ENCODE measurements around the gene TMEM62.

Gene TMEM62

GRCh38 chr15:43209059-43209824 is 75.9 kb downstream of the TMEM62 start:
- H3K27me3 ChIP-seq (ENCODE audit: control insufficient read depth, insufficient read depth, low read length): no peaks in the 10 kb centered on the region; the same call in 1 of the 2 replicates
- no peak overlapping the region for H3K4me3 ChIP-seq (ENCODE audit: low read depth, low read length)
- no peak overlapping the region for H3K27ac ChIP-seq (ENCODE audit: low read depth, low read length)
- no peaks in the 10 kb centered on the region for H3K9me3 ChIP-seq (ENCODE audit: control insufficient read depth, insufficient read depth, low read length)
- no peaks in the 10 kb centered on the region; the same call in 1 of the 2 replicates for H3K4me1 ChIP-seq (ENCODE audit: control insufficient read depth, insufficient read depth, low read length)
- H3K9ac ChIP-seq (ENCODE audit: low read depth, low read length): no peak overlapping the region
- no peaks in the 10 kb centered on the region for H3K36me3 ChIP-seq (ENCODE audit: control insufficient read depth, insufficient read depth, low read length)

GRCh38 chr15:43210172-43210745 is 76.9 kb downstream of the TMEM62 start:
- Histone ChIP-seq H3K27me3 (ENCODE audit: control insufficient read depth, insufficient read depth, low read length) (no peaks in the 10 kb centered on the region; the same call in 1 of the 2 replicates), H3K27ac (ENCODE audit: low read depth, low read length) (no peak overlapping the region), H3K9me3 (ENCODE audit: control insufficient read depth, insufficient read depth, low read length) (no peaks in the 10 kb centered on the region), H3K36me3 (ENCODE audit: control insufficient read depth, insufficient read depth, low read length) (no peaks in the 10 kb centered on the region), H3K9ac (ENCODE audit: low read depth, low read length) (no peak overlapping the region), H3K4me1 (ENCODE audit: control insufficient read depth, insufficient read depth, low read length) (no peaks in the 10 kb centered on the region; the same call in 1 of the 2 replicates), H3K4me3 (ENCODE audit: low read depth, low read length) (no peak overlapping the region)

GRCh38 chr15:43210807-43211206 is 77.4 kb downstream of the TMEM62 start:
- Histone ChIP-seq H3K9ac (ENCODE audit: low read depth, low read length) (no peak overlapping the region), H3K9me3 (ENCODE audit: control insufficient read depth, insufficient read depth, low read length) (no peaks in the 10 kb centered on the region), H3K36me3 (ENCODE audit: control insufficient read depth, insufficient read depth, low read length) (no peaks in the 10 kb centered on the region), H3K27ac (ENCODE audit: low read depth, low read length) (no peak overlapping the region), H3K27me3 (ENCODE audit: control insufficient read depth, insufficient read depth, low read length) (no peaks in the 10 kb centered on the region; the same call in 1 of the 2 replicates), H3K4me1 (ENCODE audit: control insufficient read depth, insufficient read depth, low read length) (no peaks in the 10 kb centered on the region; the same call in 1 of the 2 replicates), H3K4me3 (ENCODE audit: low read depth, low read length) (no peak overlapping the region)

GRCh38 chr15:43211224-43211735 is 77.9 kb downstream of the TMEM62 start:
- H3K36me3 ChIP-seq (ENCODE audit: control insufficient read depth, insufficient read depth, low read length): no peaks in the 10 kb centered on the region
- H3K4me1 ChIP-seq (ENCODE audit: control insufficient read depth, insufficient read depth, low read length): no peaks in the 10 kb centered on the region; the same call in 1 of the 2 replicates
- no peak overlapping the region for H3K27ac ChIP-seq (ENCODE audit: low read depth, low read length)
- no peaks in the 10 kb centered on the region; the same call in 1 of the 2 replicates for H3K27me3 ChIP-seq (ENCODE audit: control insufficient read depth, insufficient read depth, low read length)
- H3K9me3 ChIP-seq (ENCODE audit: control insufficient read depth, insufficient read depth, low read length): no peaks in the 10 kb centered on the region
- no peak overlapping the region for H3K4me3 ChIP-seq (ENCODE audit: low read depth, low read length)
- H3K9ac ChIP-seq (ENCODE audit: low read depth, low read length): no peak overlapping the region

- Histone ChIP-seq H3K27ac (ENCODE audit: low read depth, low read length) (no peak overlapping the region), H3K9me3 (ENCODE audit: control insufficient read depth, insufficient read depth, low read length) (no peaks in the 10 kb centered on the region), H3K36me3 (ENCODE audit: control insufficient read depth, insufficient read depth, low read length) (no peaks in the 10 kb centered on the region), H3K4me1 (ENCODE audit: control insufficient read depth, insufficient read depth, low read length) (no peaks in the 10 kb centered on the region; the same call in 1 of the 2 replicates), H3K27me3 (ENCODE audit: control insufficient read depth, insufficient read depth, low read length) (no peaks in the 10 kb centered on the region; the same call in 1 of the 2 replicates), H3K9ac (ENCODE audit: low read depth, low read length) (no peak overlapping the region), H3K4me3 (ENCODE audit: low read depth, low read length) (no peak overlapping the region)
Observed at GRCh38 chr15:43212299-43212698, 78.9 kb downstream of the TMEM62 start.

- H3K9me3 ChIP-seq (ENCODE audit: control insufficient read depth, insufficient read depth, low read length): no peaks in the 10 kb centered on the region
- no peaks in the 10 kb centered on the region for H3K36me3 ChIP-seq (ENCODE audit: control insufficient read depth, insufficient read depth, low read length)
- H3K27me3 ChIP-seq (ENCODE audit: control insufficient read depth, insufficient read depth, low read length): no peaks in the 10 kb centered on the region; the same call in 1 of the 2 replicates
- no peaks in the 10 kb centered on the region; the same call in 1 of the 2 replicates for H3K4me1 ChIP-seq (ENCODE audit: control insufficient read depth, insufficient read depth, low read length)
- H3K27ac ChIP-seq (ENCODE audit: low read depth, low read length): no peak overlapping the region
- no peak overlapping the region for H3K9ac ChIP-seq (ENCODE audit: low read depth, low read length)
- H3K4me3 ChIP-seq (ENCODE audit: low read depth, low read length): no peak overlapping the region
Observed at GRCh38 chr15:43212951-43213350, 79.6 kb downstream of the TMEM62 start.

- Histone ChIP-seq H3K9me3 (ENCODE audit: control insufficient read depth, insufficient read depth, low read length) (no peaks in the 10 kb centered on the region), H3K9ac (ENCODE audit: low read depth, low read length) (no peak overlapping the region), H3K27me3 (ENCODE audit: control insufficient read depth, insufficient read depth, low read length) (no peaks in the 10 kb centered on the region), H3K36me3 (ENCODE audit: control insufficient read depth, insufficient read depth, low read length) (no peaks in the 10 kb centered on the region), H3K4me1 (ENCODE audit: control insufficient read depth, insufficient read depth, low read length) (no peaks in the 10 kb centered on the region; the same call in 1 of the 2 replicates), H3K4me3 (ENCODE audit: low read depth, low read length) (no peak overlapping the region), H3K27ac (ENCODE audit: low read depth, low read length) (no peak overlapping the region)
Observed at GRCh38 chr15:43213466-43213865, 80.1 kb downstream of the TMEM62 start.

GRCh38 chr15:43214169-43214568 is 80.8 kb downstream of the TMEM62 start:
- Histone ChIP-seq H3K4me3 (ENCODE audit: low read depth, low read length) (no peak overlapping the region), H3K27me3 (ENCODE audit: control insufficient read depth, insufficient read depth, low read length) (no peaks in the 10 kb centered on the region), H3K36me3 (ENCODE audit: control insufficient read depth, insufficient read depth, low read length) (no peaks in the 10 kb centered on the region), H3K4me1 (ENCODE audit: control insufficient read depth, insufficient read depth, low read length) (no peaks in the 10 kb centered on the region; the same call in 1 of the 2 replicates), H3K9me3 (ENCODE audit: control insufficient read depth, insufficient read depth, low read length) (no peaks in the 10 kb centered on the region), H3K27ac (ENCODE audit: low read depth, low read length) (no peak overlapping the region), H3K9ac (ENCODE audit: low read depth, low read length) (no peak overlapping the region)

- H3K27ac ChIP-seq (ENCODE audit: low read depth, low read length): no peak overlapping the region
- no peak overlapping the region for H3K4me3 ChIP-seq (ENCODE audit: low read depth, low read length)
- no peak overlapping the region for H3K9ac ChIP-seq (ENCODE audit: low read depth, low read length)
- H3K4me1 ChIP-seq (ENCODE audit: control insufficient read depth, insufficient read depth, low read length): no peaks in the 10 kb centered on the region; the same call in 1 of the 2 replicates
- H3K36me3 ChIP-seq (ENCODE audit: control insufficient read depth, insufficient read depth, low read length): no peaks in the 10 kb centered on the region
- H3K9me3 ChIP-seq (ENCODE audit: control insufficient read depth, insufficient read depth, low read length): no peaks in the 10 kb centered on the region
- no peaks in the 10 kb centered on the region for H3K27me3 ChIP-seq (ENCODE audit: control insufficient read depth, insufficient read depth, low read length)
Observed at GRCh38 chr15:43214592-43215295, 81.4 kb downstream of the TMEM62 start.

GRCh38 chr15:43215961-43216360 is 82.6 kb downstream of the TMEM62 start:
- no peak overlapping the region for H3K27ac ChIP-seq (ENCODE audit: low read depth, low read length)
- H3K36me3 ChIP-seq (ENCODE audit: control insufficient read depth, insufficient read depth, low read length): no peaks in the 10 kb centered on the region
- H3K9ac ChIP-seq (ENCODE audit: low read depth, low read length): no peak overlapping the region
- H3K27me3 ChIP-seq (ENCODE audit: control insufficient read depth, insufficient read depth, low read length): no peaks in the 10 kb centered on the region
- no peaks in the 10 kb centered on the region; the same call in 1 of the 2 replicates for H3K4me1 ChIP-seq (ENCODE audit: control insufficient read depth, insufficient read depth, low read length)
- no peak overlapping the region for H3K4me3 ChIP-seq (ENCODE audit: low read depth, low read length)
- H3K9me3 ChIP-seq (ENCODE audit: control insufficient read depth, insufficient read depth, low read length): no peaks in the 10 kb centered on the region
